Measurements from ENCODE around the gene ATP13A1. TPM values are rescaled to one million over a fixed set of nuclear protein-coding genes. Genes with fewer than 3 reads are reported as not detected.
"Not testable (repeated sequence)": the region's sequence is repeated elsewhere in the genome, so short reads cannot be mapped to it uniquely, and the experiment has no call there.

ATP13A1 gene
- total RNA-seq, 1 donor from 2014 or later = 242 TPM

- no peak for TF ChIP-seq CTCF (conservative IDR thresholded peaks at IDR 0.05; ENCODE audit: low read depth, low read length)
- no peak overlapping the region for H3K4me3 ChIP-seq (ENCODE audit: low read depth, low read length)
- no peak for DNase-seq (ENCODE audit: low read depth)
These were observed 61.3 kb downstream of the ATP13A1 start for GRCh38 chr19:19602136-19602712.

GRCh38 chr19:19600793-19601330 lies 62.6 kb downstream of the ATP13A1 start:
- no peak for TF ChIP-seq CTCF (conservative IDR thresholded peaks at IDR 0.05; ENCODE audit: low read depth, low read length)
- no peak for DNase-seq (ENCODE audit: low read depth)

GRCh38 chr19:19598728-19599451 lies 64.6 kb downstream of the ATP13A1 start:
- not testable (repeated sequence) for H3K4me3 ChIP-seq (ENCODE audit: low read depth, low read length); DNase-seq (ENCODE audit: low read depth)

More at GRCh38 chr19:19600793-19601330, 62.6 kb downstream of the ATP13A1 start:
- H3K4me3 ChIP-seq (ENCODE audit: low read depth, low read length) = no peak overlapping the region

GRCh38 chr19:19597809-19598306 lies 65.6 kb downstream of the ATP13A1 start:
- no peak for DNase-seq (ENCODE audit: low read depth)
- no peak for TF ChIP-seq CTCF (conservative IDR thresholded peaks at IDR 0.05; ENCODE audit: low read depth, low read length)
- H3K4me3 ChIP-seq (ENCODE audit: low read depth, low read length) = no peak overlapping the region

Other genes with a start within 250 kb of the ATP13A1 start
- 0.58 and 1.7 TPM in 2 replicates for gene TSSK6, start 148.1 kb downstream of the ATP13A1 start, total RNA-seq
- gene NDUFA13, start 147.5 kb downstream of the ATP13A1 start, total RNA-seq = 166 and 181 TPM in 2 replicates
- 0.51 and 0.58 TPM in 2 replicates for gene YJEFN3, start 134.8 kb downstream of the ATP13A1 start, total RNA-seq
- gene CILP2, start 125.4 kb downstream of the ATP13A1 start, total RNA-seq = 0.06 TPM in 1 of 2 replicates, not detected in the other
- 0.43 and 2.7 TPM in 2 replicates for gene PBX4, start 45.0 kb downstream of the ATP13A1 start, total RNA-seq
- 17.1 and 34.1 TPM in 2 replicates for gene LPAR2, start 35.5 kb downstream of the ATP13A1 start, total RNA-seq
- 14.6 and 17.0 TPM in 2 replicates for gene GMIP, start 20.0 kb downstream of the ATP13A1 start, total RNA-seq
- gene ZNF101, start 5.2 kb upstream of the ATP13A1 start, total RNA-seq = 6.2 and 7.6 TPM in 2 replicates
- gene ZNF14, start 69.4 kb upstream of the ATP13A1 start, total RNA-seq = 2.0 and 2.7 TPM in 2 replicates
- gene ZNF506, start 158.1 kb upstream of the ATP13A1 start, total RNA-seq = 10.4 and 12.8 TPM in 2 replicates
- 6.9 and 8.1 TPM in 2 replicates for gene ZNF253, start 202.2 kb upstream of the ATP13A1 start, total RNA-seq
- 10.7 and 14.4 TPM in 2 replicates for gene ZNF93, start 237.3 kb upstream of the ATP13A1 start, total RNA-seq

Data from epithelial cell of proximal tubule (primary cell).